ENCODE measurements around the gene CST8. TPM values are rescaled to one million over a fixed set of nuclear protein-coding genes. Genes with fewer than 3 reads are reported as not detected.
"Not testable (repeated sequence)": the region's sequence is repeated elsewhere in the genome, so short reads cannot be mapped to it uniquely, and the experiment has no call there.

CST8 gene
- polyA plus RNA-seq, 1 donor: not detected

DNA sequence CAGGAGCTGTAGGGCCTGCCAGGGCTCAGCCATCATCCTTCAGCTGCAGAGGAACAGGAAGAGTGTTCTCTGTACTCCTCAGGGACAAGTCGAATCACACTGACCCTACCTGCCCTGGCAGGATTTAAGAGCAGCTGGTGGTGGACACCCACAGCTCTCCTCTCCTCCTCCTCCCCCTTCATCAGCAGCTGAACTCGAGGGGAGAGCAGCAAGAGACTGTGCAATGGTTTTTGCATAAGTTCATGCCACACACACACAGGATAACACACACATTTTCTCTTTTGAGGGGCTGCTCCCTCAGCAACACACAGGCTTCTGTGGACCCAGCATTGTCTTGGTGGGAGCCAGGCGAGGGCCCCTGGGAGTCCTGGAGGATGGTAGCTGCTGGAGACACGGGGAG is 38.1 kb upstream of the CST8 start, which contains the start of gene CST11:
Gene CST11 (minus strand): TSS at position 101 of the 400 bp plus-strand sequence. CDS start 65 bp downstream, at position 36.
- H3K4me1 ChIP-seq (ENCODE audit: control insufficient read depth, insufficient read depth, low read length): no peaks in the 10 kb centered on the region
- no peaks in the 10 kb centered on the region for H3K9me3 ChIP-seq (ENCODE audit: control insufficient read depth, low read depth, low read length)
- no peak for DNase-seq
- H3K36me3 ChIP-seq (ENCODE audit: control insufficient read depth, insufficient read depth, low read length): no peaks in the 10 kb centered on the region
- no peak within 1 kb of the TSS for H3K27ac ChIP-seq (ENCODE audit: low read length)
- H3K4me3 ChIP-seq (ENCODE audit: low read length): no peak within 1 kb of the TSS
- no peaks in the 10 kb centered on the region for H3K27me3 ChIP-seq (ENCODE audit: control insufficient read depth, insufficient read depth, low read length)
- no CpG with 5 or more reads among the region's 4 CpGs for WGBS (ENCODE audit: insufficient coverage, low lambda C conversion rate)

DNA sequence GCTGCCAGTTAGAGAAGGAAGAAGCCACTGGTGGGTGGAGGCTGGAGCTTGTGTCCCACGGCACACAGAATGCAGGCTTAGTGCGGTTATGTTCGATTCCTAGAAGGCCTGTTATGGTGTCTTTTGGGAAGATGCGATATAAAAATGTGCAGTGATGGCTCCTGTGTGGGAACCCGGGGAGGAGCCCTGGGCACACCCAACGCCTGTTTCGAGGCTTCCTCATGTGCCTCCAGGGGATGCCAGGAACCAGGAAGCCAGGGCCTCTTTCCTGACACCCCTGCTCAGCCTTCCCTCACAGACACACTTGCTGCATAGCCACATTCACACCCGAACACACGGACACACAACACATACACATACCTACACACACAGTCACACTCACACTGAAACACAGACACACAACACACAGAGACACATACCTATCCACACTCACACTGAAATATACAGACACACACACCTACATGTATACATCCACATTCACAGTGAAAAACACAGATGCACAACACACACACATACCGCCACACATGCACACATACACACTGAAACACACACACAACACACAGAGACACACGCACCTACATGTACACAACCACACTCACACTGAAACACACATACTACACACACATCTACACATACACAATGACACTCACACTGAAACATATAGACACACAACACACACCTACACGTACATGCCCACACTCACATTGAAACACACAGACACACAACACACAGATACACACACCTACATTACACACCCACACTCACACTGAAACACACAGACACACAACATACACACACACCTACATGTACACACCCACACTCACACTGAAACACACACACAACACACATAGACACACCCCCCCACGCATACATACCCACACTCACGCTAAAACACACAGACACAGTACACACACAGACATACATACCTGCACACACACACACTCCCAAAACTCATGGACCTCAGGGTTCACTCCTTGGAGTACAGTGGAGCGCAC is 37.1 kb upstream of the CST8 start:
- Histone ChIP-seq H3K4me1 (ENCODE audit: control insufficient read depth, insufficient read depth, low read length) (no peaks in the 10 kb centered on the region), H3K27me3 (ENCODE audit: control insufficient read depth, insufficient read depth, low read length) (no peaks in the 10 kb centered on the region), H3K27ac (ENCODE audit: low read length) (no peak overlapping the region), H3K9me3 (ENCODE audit: control insufficient read depth, low read depth, low read length) (no peaks in the 10 kb centered on the region), H3K36me3 (ENCODE audit: control insufficient read depth, insufficient read depth, low read length) (no peaks in the 10 kb centered on the region), H3K4me3 (ENCODE audit: low read length) (no peak overlapping the region)
- whole genome bisulfite sequencing (ENCODE audit: insufficient coverage, low lambda C conversion rate): 100% methylated on average over 1 of the region's 15 CpGs
- DNase-seq: no peak

DNA sequence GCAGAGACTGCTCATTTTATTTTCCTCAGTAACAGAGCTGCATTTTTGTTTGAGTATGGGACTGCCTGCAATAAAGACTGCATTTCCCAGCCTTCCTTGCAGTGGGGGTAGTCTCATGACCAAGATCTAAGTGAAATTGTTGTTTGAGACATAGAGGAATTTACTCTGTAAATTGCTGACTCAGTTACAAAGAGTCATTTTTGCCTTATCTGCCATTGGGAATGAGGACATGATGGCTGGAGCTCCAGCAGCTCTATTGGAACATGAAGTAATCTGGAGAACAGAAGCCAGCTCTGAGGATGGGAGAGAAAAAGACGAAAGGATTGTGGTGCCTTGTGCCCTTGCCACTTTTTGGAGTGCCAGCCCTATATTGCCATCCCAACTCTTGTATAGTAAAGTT is 36.1 kb upstream of the CST8 start:
- no peak for DNase-seq
- Histone ChIP-seq H3K9me3 (ENCODE audit: control insufficient read depth, low read depth, low read length) (no peaks in the 10 kb centered on the region), H3K4me1 (ENCODE audit: control insufficient read depth, insufficient read depth, low read length) (no peaks in the 10 kb centered on the region), H3K4me3 (ENCODE audit: low read length) (no peak overlapping the region), H3K27me3 (ENCODE audit: control insufficient read depth, insufficient read depth, low read length) (no peaks in the 10 kb centered on the region), H3K27ac (ENCODE audit: low read length) (no peak overlapping the region), H3K36me3 (ENCODE audit: control insufficient read depth, insufficient read depth, low read length) (no peaks in the 10 kb centered on the region)
- WGBS (ENCODE audit: insufficient coverage, low lambda C conversion rate): 100% methylated on average over 1 of the region's 1 CpG

DNA sequence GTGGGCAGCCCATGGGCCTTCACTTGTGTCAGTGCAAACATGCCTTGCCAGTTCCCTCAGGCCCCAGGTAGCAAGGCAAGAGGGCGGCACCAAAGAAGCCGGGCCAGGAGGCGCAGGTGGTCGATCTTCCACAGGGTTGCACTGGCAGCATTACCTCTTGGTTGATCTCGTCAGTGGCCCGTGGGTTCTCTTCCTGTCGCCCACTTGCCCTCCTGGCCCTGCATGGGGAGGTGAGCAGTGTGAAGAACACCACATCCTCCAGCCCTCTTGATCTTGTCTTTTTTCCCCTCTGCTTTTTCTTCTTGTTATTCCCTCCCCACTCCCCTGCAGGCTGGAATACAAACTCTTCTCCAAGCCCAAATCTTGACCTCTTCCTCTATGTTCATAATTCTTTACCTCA is 35.3 kb upstream of the CST8 start:
- Histone ChIP-seq H3K27me3 (ENCODE audit: control insufficient read depth, insufficient read depth, low read length) (no peaks in the 10 kb centered on the region), H3K4me3 (ENCODE audit: low read length) (no peak overlapping the region), H3K9me3 (ENCODE audit: control insufficient read depth, low read depth, low read length) (no peaks in the 10 kb centered on the region), H3K27ac (ENCODE audit: low read length) (no peak overlapping the region), H3K36me3 (ENCODE audit: control insufficient read depth, insufficient read depth, low read length) (no peaks in the 10 kb centered on the region), H3K4me1 (ENCODE audit: control insufficient read depth, insufficient read depth, low read length) (no peaks in the 10 kb centered on the region)
- WGBS (ENCODE audit: insufficient coverage, low lambda C conversion rate): 100% methylated on average over 1 of the region's 7 CpGs
- DNase-seq: no peak

DNA sequence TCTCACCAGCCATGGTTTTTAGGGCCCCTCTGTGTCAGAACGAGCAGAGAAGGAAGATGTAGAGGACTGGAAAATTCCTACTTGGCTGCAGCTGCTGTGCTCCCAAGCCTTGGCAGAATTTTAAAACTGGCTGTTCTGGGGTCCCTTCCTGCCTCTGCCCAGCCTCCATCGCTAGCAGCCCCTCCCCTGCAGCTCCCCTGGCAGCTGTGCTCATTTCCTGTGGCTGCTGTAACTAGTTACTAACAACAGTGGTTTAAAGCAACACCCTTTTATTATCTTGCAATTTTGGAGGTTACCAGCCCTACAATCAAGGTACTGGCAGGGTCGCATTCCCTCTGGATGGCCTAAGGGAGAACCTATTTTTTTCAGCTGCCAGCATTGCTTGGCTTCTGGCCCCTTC is 34.5 kb upstream of the CST8 start:
- Histone ChIP-seq H3K27me3 (ENCODE audit: control insufficient read depth, insufficient read depth, low read length) (no peaks in the 10 kb centered on the region), H3K4me3 (ENCODE audit: low read length) (no peak overlapping the region), H3K36me3 (ENCODE audit: control insufficient read depth, insufficient read depth, low read length) (no peaks in the 10 kb centered on the region), H3K4me1 (ENCODE audit: control insufficient read depth, insufficient read depth, low read length) (no peaks in the 10 kb centered on the region), H3K9me3 (ENCODE audit: control insufficient read depth, low read depth, low read length) (no peaks in the 10 kb centered on the region), H3K27ac (ENCODE audit: low read length) (no peak overlapping the region)
- 90% methylated on average over 2 of the region's 3 CpGs for WGBS (ENCODE audit: insufficient coverage, low lambda C conversion rate)
- DNase-seq: no peak

DNA sequence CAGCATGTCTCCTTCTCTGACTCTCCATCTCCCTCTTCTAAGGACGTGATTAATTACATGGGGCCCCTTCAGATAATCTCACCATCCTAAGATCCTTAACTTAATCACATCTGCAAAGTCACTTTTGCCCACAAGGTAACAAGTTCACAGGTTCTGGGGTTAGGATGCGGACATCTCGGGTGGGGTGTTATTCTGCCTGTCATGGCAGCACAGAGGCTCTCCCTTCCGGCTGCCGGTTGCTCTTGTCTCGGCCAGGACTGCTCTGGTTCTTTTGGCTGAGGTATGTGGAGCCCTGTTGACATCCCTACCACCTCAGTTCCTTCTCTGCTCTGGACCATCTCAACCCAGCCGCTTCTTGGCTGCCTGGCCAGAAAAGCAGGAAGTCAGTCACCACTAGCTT is 34.0 kb upstream of the CST8 start:
- no CpG with 5 or more reads among the region's 7 CpGs for WGBS (ENCODE audit: insufficient coverage, low lambda C conversion rate)
- no peaks in the 10 kb centered on the region for H3K27me3 ChIP-seq (ENCODE audit: control insufficient read depth, insufficient read depth, low read length)
- no peaks in the 10 kb centered on the region for H3K9me3 ChIP-seq (ENCODE audit: control insufficient read depth, low read depth, low read length)
- H3K27ac ChIP-seq (ENCODE audit: low read length): no peak overlapping the region
- no peaks in the 10 kb centered on the region for H3K36me3 ChIP-seq (ENCODE audit: control insufficient read depth, insufficient read depth, low read length)
- H3K4me1 ChIP-seq (ENCODE audit: control insufficient read depth, insufficient read depth, low read length): no peaks in the 10 kb centered on the region
- DNase-seq: no peak
- no peak overlapping the region for H3K4me3 ChIP-seq (ENCODE audit: low read length)

DNA sequence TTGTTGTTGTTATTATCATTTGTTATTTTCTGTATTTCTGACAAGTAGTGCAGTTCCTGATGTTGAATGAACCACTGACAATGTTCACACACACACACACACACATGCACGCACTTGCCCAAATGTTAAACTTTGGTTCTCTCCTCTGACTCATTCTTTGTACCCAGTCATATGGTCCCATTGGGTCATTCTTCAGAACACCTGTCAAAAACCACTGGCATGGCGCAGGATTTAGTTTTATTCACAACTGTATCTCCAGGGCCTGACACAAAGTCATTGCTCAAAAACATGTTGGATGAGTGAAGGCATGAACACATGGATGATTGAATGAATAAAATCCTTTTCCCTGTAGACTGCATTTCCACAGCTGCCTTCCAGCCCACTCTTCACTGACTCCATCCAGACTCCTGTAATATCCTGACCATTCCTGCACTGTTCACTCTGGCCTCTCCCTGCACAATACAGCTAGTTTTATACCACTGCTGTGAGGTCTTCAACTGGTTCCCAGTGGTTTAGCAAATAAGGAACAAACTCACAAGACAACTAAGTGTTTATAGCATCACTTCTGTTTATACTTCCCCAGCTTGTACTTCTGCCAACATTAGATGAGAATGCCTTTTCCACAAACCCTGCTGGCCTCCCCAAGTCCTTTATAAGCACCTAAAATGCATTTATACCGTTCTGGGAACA is 31.3 kb upstream of the CST8 start:
- H3K4me1 ChIP-seq (ENCODE audit: control insufficient read depth, insufficient read depth, low read length): no peaks in the 10 kb centered on the region
- H3K9me3 ChIP-seq (ENCODE audit: control insufficient read depth, low read depth, low read length): no peaks in the 10 kb centered on the region
- peak in 1 of 2 donors; percentile 7 for DNase-seq
- H3K4me3 ChIP-seq (ENCODE audit: low read length): no peak overlapping the region
- 93% methylated on average over 2 of the region's 3 CpGs for WGBS (ENCODE audit: insufficient coverage, low lambda C conversion rate)
- H3K27me3 ChIP-seq (ENCODE audit: control insufficient read depth, insufficient read depth, low read length): no peaks in the 10 kb centered on the region
- H3K36me3 ChIP-seq (ENCODE audit: control insufficient read depth, insufficient read depth, low read length): no peaks in the 10 kb centered on the region
- H3K27ac ChIP-seq (ENCODE audit: low read length): no peak overlapping the region

DNA sequence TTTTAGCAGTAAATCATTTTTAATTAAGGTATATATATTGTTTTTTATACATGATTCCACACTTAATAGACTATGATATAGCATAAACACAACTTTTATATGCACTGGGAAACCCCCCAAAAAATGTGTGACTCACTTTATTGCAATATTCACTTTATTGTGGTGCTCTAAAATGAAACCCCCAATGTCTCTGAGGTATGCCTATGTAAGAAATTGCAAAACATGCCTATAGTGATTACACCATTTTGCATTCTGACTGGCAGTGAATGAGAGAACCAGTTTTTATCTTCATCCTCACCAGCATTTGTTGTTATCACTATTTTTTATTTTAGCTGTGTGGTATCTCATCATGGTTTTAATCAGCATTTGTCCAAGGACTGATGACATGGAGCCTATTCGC is 29.7 kb upstream of the CST8 start:
- no CpG with 5 or more reads among the region's 1 CpG for WGBS (ENCODE audit: insufficient coverage, low lambda C conversion rate)
- no peaks in the 10 kb centered on the region for H3K36me3 ChIP-seq (ENCODE audit: control insufficient read depth, insufficient read depth, low read length)
- no peaks in the 10 kb centered on the region for H3K4me1 ChIP-seq (ENCODE audit: control insufficient read depth, insufficient read depth, low read length)
- no peak for DNase-seq
- no peaks in the 10 kb centered on the region for H3K9me3 ChIP-seq (ENCODE audit: control insufficient read depth, low read depth, low read length)
- no peaks in the 10 kb centered on the region for H3K27me3 ChIP-seq (ENCODE audit: control insufficient read depth, insufficient read depth, low read length)
- no peak overlapping the region for H3K27ac ChIP-seq (ENCODE audit: low read length)
- H3K4me3 ChIP-seq (ENCODE audit: low read length): no peak overlapping the region

DNA sequence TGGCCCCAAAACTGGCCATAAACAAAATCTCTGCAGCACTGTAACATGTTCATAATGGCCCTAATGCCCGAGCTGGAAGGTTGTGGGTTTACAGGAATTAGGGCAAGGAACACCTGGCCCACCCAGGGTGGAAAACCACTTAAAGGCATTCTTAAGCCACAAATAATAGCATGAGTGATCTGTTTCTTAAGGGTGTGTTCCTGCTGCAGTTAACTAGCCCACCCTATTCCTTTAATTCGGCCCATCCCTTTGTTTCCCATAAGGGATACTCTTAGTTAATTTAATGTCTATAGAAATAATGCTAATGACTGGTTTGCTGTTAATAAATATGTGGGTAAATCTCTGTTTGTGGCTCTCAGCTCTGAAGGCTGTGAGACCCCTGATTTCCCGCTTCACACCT is 24.0 kb upstream of the CST8 start:
- not testable (repeated sequence) for DNase-seq; H3K4me3 ChIP-seq (ENCODE audit: low read length)
- no CpG with 5 or more reads among the region's 3 CpGs for WGBS (ENCODE audit: insufficient coverage, low lambda C conversion rate)

DNA sequence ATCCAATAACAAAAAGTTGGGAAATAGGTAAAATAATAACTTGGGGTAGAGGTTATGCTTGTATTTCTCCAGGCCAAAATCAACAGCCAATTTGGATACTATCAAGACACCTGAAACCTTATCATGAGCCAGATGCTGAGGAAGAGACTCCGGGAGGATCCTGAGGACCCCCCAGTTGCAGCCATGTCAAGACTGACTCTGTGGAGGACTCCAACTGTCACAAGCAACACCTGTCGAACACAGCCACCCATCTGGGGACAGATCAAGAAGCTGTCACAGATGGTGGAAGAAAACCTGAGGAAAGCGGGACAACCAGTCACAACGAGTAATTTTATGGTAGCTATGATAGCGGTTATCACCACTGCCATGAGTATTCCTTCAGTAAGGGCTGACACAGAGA is 18.6 kb upstream of the CST8 start:
- not testable (repeated sequence) for DNase-seq; H3K36me3 ChIP-seq (ENCODE audit: control insufficient read depth, insufficient read depth, low read length); H3K27me3 ChIP-seq (ENCODE audit: control insufficient read depth, insufficient read depth, low read length); H3K9me3 ChIP-seq (ENCODE audit: control insufficient read depth, low read depth, low read length); H3K27ac ChIP-seq (ENCODE audit: low read length); H3K4me1 ChIP-seq (ENCODE audit: control insufficient read depth, insufficient read depth, low read length); H3K4me3 ChIP-seq (ENCODE audit: low read length)
- WGBS (ENCODE audit: insufficient coverage, low lambda C conversion rate): no CpG with 5 or more reads among the region's 5 CpGs

More for the DNA sequence above, 24.0 kb upstream of the CST8 start:
- H3K4me1 ChIP-seq (ENCODE audit: control insufficient read depth, insufficient read depth, low read length); H3K9me3 ChIP-seq (ENCODE audit: control insufficient read depth, low read depth, low read length); H3K27me3 ChIP-seq (ENCODE audit: control insufficient read depth, insufficient read depth, low read length); H3K27ac ChIP-seq (ENCODE audit: low read length); H3K36me3 ChIP-seq (ENCODE audit: control insufficient read depth, insufficient read depth, low read length): not testable (repeated sequence)
